Esophagus mucosa (tissue), 1 donor: ENCODE data around the gene GRIK2. TPM values are rescaled to one million over a fixed set of nuclear protein-coding genes. Genes with fewer than 3 reads are reported as not detected.
A peak's percentile ranks its signal among the peaks of the same experiment; 100 is the strongest.

Experiments used
- ATAC-seq: fragments of 200-7000 bp; cut with Tn5 transposase; one replicate; pipeline ENCODE4 v1.9.1; 2020
- total RNA-seq: library from RNA; stranded (reverse); gene quantifications from one replicate; pipeline ENCODE4 v1.2.4, GENCODE V29; 2023
- donor health status: DM: yes; HTN: yes; CAD: no.

GRIK2 gene
- total RNA-seq, 1 donor from 2014 or later = 0.44 TPM

- no peak for ATAC-seq
Measured at GRCh38 chr6:101400326-101401135, 7.0 kb downstream of the GRIK2 start.

- ATAC-seq = no peak
Measured at GRCh38 chr6:101401171-101401570, 7.7 kb downstream of the GRIK2 start.

- no peak for ATAC-seq
Measured at GRCh38 chr6:101401792-101402621, 8.5 kb downstream of the GRIK2 start.

GRCh38 chr6:101402622-101403031 lies 9.1 kb downstream of the GRIK2 start:
- ATAC-seq = peak; percentile 51

- ATAC-seq = no peak
Measured at GRCh38 chr6:101403216-101403945, 9.9 kb downstream of the GRIK2 start.

GRCh38 chr6:101404775-101405174 lies 11.3 kb downstream of the GRIK2 start:
- ATAC-seq = no peak

- no peak for ATAC-seq
Measured at GRCh38 chr6:101413773-101414172, 20.3 kb downstream of the GRIK2 start.

- ATAC-seq = no peak
Measured at GRCh38 chr6:101417900-101418299, 24.4 kb downstream of the GRIK2 start.

- no peak for ATAC-seq
Measured at GRCh38 chr6:101422251-101422650, 28.7 kb downstream of the GRIK2 start.

GRCh38 chr6:101422811-101423210 lies 29.3 kb downstream of the GRIK2 start:
- no peak for ATAC-seq

GRCh38 chr6:101429270-101429669 lies 35.8 kb downstream of the GRIK2 start:
- no peak for ATAC-seq

- no peak for ATAC-seq
Measured at GRCh38 chr6:101429845-101430244, 36.3 kb downstream of the GRIK2 start.

GRCh38 chr6:101433141-101433540 lies 39.6 kb downstream of the GRIK2 start:
- ATAC-seq = no peak

GRCh38 chr6:101434601-101435000 lies 41.1 kb downstream of the GRIK2 start:
- ATAC-seq = no peak

- ATAC-seq = peak; percentile 76
Measured at GRCh38 chr6:101435038-101435437, 41.5 kb downstream of the GRIK2 start.

- ATAC-seq = no peak
Measured at GRCh38 chr6:101439790-101440189, 46.3 kb downstream of the GRIK2 start.

GRCh38 chr6:101443315-101443714 lies 49.8 kb downstream of the GRIK2 start:
- ATAC-seq = no peak

GRCh38 chr6:101444717-101445116 lies 51.2 kb downstream of the GRIK2 start:
- no peak for ATAC-seq

- no peak for ATAC-seq
Measured at GRCh38 chr6:101445527-101445926, 52.0 kb downstream of the GRIK2 start.

- no peak for ATAC-seq
Measured at GRCh38 chr6:101450901-101451300, 57.4 kb downstream of the GRIK2 start.

- ATAC-seq = no peak
Measured at GRCh38 chr6:101451981-101452380, 58.5 kb downstream of the GRIK2 start.

- ATAC-seq = no peak
Measured at GRCh38 chr6:101453221-101453620, 59.7 kb downstream of the GRIK2 start.

- peak; percentile 53 for ATAC-seq
Measured at GRCh38 chr6:101454106-101454676, 60.7 kb downstream of the GRIK2 start.
